ENCODE measurements around the gene ARID4A.

Gene ARID4A

DNA sequence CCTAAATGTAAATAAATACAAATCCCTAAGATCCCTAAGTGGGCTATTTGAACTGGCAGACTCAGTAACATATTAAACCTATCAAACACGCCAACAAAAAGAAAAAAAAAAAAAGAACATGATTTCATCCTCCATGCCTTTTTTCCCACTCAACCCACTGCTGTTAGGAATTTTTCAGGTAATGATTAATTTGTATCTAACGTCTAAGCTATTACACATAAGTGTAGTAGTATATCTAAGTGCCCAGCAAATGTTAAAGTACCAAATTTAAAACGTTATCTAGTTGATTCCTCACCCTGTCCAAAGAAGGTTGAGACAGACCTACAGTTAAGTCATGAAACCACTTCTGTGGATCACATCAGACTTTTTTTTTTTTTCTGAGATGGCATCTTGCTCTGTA lies 16.4 kb upstream of the ARID4A start:
- TF ChIP-seq, protein P1, sequence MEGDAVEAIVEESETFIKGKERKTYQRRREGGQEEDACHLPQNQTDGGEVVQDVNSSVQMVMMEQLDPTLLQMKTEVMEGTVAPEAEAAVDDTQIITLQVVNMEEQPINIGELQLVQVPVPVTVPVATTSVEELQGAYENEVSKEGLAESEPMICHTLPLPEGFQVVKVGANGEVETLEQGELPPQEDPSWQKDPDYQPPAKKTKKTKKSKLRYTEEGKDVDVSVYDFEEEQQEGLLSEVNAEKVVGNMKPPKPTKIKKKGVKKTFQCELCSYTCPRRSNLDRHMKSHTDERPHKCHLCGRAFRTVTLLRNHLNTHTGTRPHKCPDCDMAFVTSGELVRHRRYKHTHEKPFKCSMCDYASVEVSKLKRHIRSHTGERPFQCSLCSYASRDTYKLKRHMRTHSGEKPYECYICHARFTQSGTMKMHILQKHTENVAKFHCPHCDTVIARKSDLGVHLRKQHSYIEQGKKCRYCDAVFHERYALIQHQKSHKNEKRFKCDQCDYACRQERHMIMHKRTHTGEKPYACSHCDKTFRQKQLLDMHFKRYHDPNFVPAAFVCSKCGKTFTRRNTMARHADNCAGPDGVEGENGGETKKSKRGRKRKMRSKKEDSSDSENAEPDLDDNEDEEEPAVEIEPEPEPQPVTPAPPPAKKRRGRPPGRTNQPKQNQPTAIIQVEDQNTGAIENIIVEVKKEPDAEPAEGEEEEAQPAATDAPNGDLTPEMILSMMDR (IDR thresholded peaks at IDR 0.05; ENCODE audit: borderline replicate concordance, control extremely low read depth, extremely low read depth, insufficient read depth, missing control alignments): no peak
- DNase-seq (ENCODE audit: low spot score): no peak
- in situ Hi-C loops (cut with MboI; ENCODE audit: low sequenced_read_pairs, unreplicated experiment): no loop called here

DNA sequence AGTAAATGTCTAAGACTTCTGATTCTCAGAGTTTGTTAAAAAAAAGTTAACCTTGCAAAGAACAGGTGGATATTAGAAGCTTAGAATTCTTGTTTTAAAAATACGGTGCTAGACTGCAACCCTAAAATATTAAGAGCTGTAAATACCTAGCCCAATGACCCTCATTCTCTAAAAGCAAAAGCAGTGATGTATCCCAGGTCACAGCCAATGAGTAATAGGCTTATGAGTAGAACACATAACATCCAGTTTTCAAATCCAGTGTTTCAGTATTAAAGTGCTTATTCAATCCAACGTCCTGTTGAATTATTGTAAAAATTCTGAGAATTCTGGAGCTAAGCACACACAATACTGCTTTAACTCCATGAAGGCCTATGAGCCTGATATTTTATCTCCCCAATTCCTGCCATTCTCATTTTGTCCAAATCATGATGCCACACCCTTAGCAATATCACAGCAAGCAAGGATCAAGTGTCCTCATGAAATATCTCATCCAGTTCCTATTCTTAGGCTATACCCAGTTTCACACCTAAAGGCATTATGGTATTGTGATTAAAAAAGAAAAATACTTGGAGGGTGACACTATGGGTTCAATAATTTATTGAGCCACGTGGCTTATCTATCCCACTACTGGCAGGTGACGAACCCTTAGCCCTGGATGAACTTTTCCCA lies 15.3 kb upstream of the ARID4A start:
- no peak for DNase-seq (ENCODE audit: low spot score)
- TF ChIP-seq, protein P1 (IDR thresholded peaks at IDR 0.05; ENCODE audit: borderline replicate concordance, control extremely low read depth, extremely low read depth, insufficient read depth, missing control alignments): no peak
- in situ Hi-C loops (cut with MboI; ENCODE audit: low sequenced_read_pairs, unreplicated experiment): no loop called here

DNA sequence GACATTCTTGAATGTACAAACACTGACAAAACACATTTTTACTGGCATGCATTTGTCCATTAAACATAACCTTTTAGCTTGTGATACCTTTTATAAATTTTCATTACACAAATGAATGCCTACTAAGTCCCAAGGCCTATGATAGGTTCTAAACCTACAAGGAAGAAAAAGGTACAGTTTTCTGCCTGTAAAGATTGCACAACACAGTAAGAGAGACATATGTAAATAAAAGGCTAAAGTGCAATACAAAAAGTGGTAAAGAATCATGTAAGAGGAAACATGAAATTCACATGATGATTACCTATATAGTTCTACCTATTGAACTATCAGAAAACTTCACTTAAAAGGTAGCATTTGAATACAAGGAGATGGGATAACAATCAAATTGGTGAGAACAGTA lies 14.6 kb upstream of the ARID4A start:
- no peak for DNase-seq (ENCODE audit: low spot score)
- TF ChIP-seq, protein P1 (IDR thresholded peaks at IDR 0.05; ENCODE audit: borderline replicate concordance, control extremely low read depth, extremely low read depth, insufficient read depth, missing control alignments): no peak
- in situ Hi-C loops (cut with MboI; ENCODE audit: low sequenced_read_pairs, unreplicated experiment): no loop called here

DNA sequence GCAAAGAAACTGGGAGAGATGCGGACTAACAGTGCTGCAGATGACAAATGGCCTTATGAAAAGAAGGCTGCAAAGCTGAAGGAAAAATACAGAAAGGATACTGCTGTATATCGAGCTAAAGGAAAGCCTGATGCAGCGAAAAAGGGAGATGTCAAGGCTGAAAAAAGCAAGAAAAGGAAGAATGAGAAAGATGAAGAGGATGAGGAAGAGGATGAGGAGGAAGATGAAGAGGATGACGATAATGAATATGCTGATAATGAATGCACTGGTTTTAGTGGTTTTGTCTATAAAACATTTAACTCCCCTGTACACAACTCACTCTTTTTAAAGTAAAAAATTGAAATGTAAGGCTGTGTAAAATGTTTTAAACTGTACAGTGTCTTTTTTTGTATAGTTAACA lies 13.2 kb upstream of the ARID4A start:
- in situ Hi-C loops (cut with MboI; ENCODE audit: low sequenced_read_pairs, unreplicated experiment): no loop called here
- TF ChIP-seq, protein P1 (IDR thresholded peaks at IDR 0.05; ENCODE audit: borderline replicate concordance, control extremely low read depth, extremely low read depth, insufficient read depth, missing control alignments): no peak

DNA sequence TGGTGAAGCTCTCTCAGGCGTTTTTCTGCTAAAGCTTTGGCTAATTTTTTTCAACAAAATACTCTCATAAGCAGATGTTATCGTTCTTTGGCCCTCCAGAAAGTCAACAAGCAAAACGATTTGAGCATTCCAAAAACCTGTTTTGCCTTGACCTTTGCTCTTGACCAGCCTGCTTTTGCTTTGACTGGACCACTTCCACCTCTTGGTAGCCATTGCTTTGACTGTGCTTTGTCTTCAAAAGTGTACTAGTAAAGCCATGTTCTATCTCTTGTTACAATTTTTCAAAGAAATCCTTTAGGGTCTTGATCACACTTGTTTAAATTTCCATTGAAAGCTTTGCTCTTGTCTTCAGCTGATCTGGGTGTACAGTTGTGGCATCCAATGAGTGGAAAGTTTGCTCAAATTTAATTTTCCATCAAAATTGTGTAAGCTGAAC lies 10.7 kb upstream of the ARID4A start:
- DNase-seq (ENCODE audit: low spot score): no peak
- TF ChIP-seq, protein P1 (IDR thresholded peaks at IDR 0.05; ENCODE audit: borderline replicate concordance, control extremely low read depth, extremely low read depth, insufficient read depth, missing control alignments): no peak

More for the DNA sequence above, 13.2 kb upstream of the ARID4A start:
- DNase-seq (ENCODE audit: low spot score): no peak

DNA sequence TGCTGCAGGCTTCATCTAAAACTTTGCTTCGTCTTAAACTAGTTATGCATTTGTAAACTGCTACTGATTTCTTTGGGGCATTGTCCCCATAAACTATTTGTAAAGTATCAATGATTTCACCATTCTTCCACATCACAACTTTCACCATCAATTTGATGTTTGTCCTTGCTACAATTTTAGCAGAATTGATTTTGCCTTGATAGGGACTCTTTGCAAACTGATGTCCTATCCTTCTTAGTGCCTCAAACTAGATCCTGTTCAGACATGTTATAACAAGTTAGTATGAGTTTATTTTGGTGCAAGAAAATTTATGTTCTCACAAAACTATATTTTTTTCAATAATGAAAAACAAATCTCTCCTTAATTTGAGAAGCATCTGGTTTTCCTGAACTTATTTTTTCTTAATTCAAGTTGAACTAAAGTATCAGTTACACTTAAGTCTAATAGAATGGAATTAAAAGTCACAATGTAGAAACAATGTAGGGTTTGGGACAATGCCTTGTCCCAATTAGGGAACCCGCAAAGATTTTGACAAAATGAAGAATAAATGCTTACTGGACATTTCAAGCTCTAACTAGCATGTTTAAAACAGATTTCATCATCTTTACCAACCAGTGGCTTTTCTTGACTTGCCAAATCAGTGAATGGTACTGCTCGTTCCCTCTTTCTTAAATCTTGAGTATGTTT lies 10.1 kb upstream of the ARID4A start:
- in situ Hi-C loops (cut with MboI; ENCODE audit: low sequenced_read_pairs, unreplicated experiment): no loop called here
- TF ChIP-seq, protein P1 (IDR thresholded peaks at IDR 0.05; ENCODE audit: borderline replicate concordance, control extremely low read depth, extremely low read depth, insufficient read depth, missing control alignments): no peak
- DNase-seq (ENCODE audit: low spot score): no peak

More for the DNA sequence above, 10.7 kb upstream of the ARID4A start:
- in situ Hi-C loops (cut with MboI; ENCODE audit: low sequenced_read_pairs, unreplicated experiment): no loop called here
